ENCODE data around the gene PTPRK.

PTPRK gene

DNA sequence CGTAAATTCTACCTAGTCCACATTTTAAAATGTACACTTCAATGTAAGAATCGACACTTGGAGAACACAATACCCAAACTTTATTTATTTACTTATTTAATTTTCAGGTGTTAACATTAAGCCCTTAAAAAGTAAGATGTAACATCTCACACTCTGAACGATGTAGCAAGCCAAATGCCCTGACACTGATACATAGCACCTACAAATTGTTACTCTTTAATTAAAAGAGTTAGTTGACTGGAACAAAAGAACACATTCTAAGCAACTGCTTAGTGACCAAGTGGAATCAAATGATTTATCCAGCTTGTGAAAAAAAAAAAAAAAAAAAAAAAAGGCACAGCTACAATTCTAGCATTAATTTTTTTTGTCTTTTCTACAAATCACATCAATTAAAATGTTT is 327.4 kb downstream of the PTPRK start:
- no peak for ATAC-seq
- TF ChIP-seq ARNTL (CRISPR knock-in tag; IDR thresholded peaks at IDR 0.05; ENCODE audit: borderline replicate concordance, low read depth) (no peak), RARB (CRISPR knock-in tag; IDR thresholded peaks at IDR 0.05) (no peak), ZNF70 (CRISPR knock-in tag; IDR thresholded peaks at IDR 0.05) (no peak), TOX (CRISPR knock-in tag; IDR thresholded peaks at IDR 0.05; ENCODE audit: borderline replicate concordance) (no peak), ISL1 (CRISPR knock-in tag; IDR thresholded peaks at IDR 0.05) (no peak), ZC3H10 (CRISPR knock-in tag; IDR thresholded peaks at IDR 0.05) (no peak), POU6F1 (CRISPR knock-in tag; IDR thresholded peaks at IDR 0.05; ENCODE audit: borderline replicate concordance, low read depth) (no peak), ZFP30 (CRISPR knock-in tag; IDR thresholded peaks at IDR 0.05) (no peak), PPARA (CRISPR knock-in tag; IDR thresholded peaks at IDR 0.05; ENCODE audit: borderline replicate concordance) (no peak), TSHZ2 (CRISPR knock-in tag; IDR thresholded peaks at IDR 0.05) (no peak), ZNF8 (CRISPR knock-in tag; IDR thresholded peaks at IDR 0.05) (no peak), ZNF565 (CRISPR knock-in tag; conservative IDR thresholded peaks at IDR 0.05; ENCODE audit: low read depth) (no peak), CSDC2 (CRISPR knock-in tag; IDR thresholded peaks at IDR 0.05) (no peak)
- TF ChIP-seq, protein P1, sequence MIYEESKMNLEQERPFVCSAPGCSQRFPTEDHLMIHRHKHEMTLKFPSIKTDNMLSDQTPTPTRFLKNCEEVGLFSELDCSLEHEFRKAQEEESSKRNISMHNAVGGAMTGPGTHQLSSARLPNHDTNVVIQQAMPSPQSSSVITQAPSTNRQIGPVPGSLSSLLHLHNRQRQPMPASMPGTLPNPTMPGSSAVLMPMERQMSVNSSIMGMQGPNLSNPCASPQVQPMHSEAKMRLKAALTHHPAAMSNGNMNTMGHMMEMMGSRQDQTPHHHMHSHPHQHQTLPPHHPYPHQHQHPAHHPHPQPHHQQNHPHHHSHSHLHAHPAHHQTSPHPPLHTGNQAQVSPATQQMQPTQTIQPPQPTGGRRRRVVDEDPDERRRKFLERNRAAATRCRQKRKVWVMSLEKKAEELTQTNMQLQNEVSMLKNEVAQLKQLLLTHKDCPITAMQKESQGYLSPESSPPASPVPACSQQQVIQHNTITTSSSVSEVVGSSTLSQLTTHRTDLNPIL (CRISPR knock-in tag; IDR thresholded peaks at IDR 0.05; ENCODE audit: low read depth): no peak
- TF ChIP-seq, protein P2, sequence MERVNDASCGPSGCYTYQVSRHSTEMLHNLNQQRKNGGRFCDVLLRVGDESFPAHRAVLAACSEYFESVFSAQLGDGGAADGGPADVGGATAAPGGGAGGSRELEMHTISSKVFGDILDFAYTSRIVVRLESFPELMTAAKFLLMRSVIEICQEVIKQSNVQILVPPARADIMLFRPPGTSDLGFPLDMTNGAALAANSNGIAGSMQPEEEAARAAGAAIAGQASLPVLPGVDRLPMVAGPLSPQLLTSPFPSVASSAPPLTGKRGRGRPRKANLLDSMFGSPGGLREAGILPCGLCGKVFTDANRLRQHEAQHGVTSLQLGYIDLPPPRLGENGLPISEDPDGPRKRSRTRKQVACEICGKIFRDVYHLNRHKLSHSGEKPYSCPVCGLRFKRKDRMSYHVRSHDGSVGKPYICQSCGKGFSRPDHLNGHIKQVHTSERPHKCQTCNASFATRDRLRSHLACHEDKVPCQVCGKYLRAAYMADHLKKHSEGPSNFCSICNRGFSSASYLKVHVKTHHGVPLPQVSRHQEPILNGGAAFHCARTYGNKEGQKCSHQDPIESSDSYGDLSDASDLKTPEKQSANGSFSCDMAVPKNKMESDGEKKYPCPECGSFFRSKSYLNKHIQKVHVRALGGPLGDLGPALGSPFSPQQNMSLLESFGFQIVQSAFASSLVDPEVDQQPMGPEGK (CRISPR knock-in tag; IDR thresholded peaks at IDR 0.05; ENCODE audit: borderline replicate concordance): no peak

DNA sequence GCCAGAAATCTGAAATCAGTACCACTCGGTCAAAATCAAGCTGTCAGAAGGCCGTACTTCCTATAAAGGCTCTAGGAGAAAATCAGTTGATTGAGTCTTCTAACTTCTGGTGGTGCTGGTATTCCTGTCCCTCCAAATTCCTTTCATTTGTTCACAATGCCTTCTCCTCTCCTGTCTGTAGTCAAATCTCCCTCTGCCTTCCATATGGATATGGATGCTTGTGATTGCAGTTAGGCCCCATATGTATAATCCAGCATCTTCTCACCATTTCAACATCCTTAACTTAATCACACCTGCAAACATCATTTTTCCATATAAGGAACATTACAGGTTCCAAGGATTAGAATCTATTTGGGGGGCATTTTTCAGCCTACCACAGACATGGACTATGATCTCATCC is 331.7 kb downstream of the PTPRK start:
- TF ChIP-seq SNAI2 (CRISPR knock-in tag; IDR thresholded peaks at IDR 0.05) (no peak), ESRRG (CRISPR knock-in tag; IDR thresholded peaks at IDR 0.05) (no peak), GLIS3 (CRISPR knock-in tag; IDR thresholded peaks at IDR 0.05) (no peak), ZFP3 (CRISPR knock-in tag; IDR thresholded peaks at IDR 0.05) (no peak), ZNF565 (CRISPR knock-in tag; conservative IDR thresholded peaks at IDR 0.05; ENCODE audit: low read depth) (no peak), ISL1 (CRISPR knock-in tag; IDR thresholded peaks at IDR 0.05) (no peak), ZFP30 (CRISPR knock-in tag; IDR thresholded peaks at IDR 0.05) (no peak)
- no peak for ATAC-seq

DNA sequence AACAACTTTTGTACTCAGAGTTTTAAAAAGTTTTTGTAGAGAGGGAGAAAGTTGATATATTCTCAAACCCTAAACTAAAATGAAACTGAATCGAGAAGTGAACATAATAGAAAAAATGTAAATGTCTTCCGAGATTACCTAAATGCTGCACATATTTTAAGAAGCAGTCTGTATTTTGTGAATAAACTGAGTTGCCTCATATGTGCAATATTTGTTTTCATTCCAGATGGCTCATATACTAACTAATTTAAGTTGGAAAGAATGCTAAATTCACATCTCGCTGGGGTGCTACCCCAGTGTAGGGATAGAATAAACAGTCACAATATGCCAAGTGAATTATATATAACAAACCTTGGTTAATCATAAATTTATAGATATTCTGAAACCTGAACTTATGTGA is 333.7 kb downstream of the PTPRK start:
- TF ChIP-seq ZFP30 (CRISPR knock-in tag; IDR thresholded peaks at IDR 0.05) (no peak), ESRRG (CRISPR knock-in tag; IDR thresholded peaks at IDR 0.05) (no peak), CSDC2 (CRISPR knock-in tag; IDR thresholded peaks at IDR 0.05) (no peak), OSR1 (CRISPR knock-in tag; IDR thresholded peaks at IDR 0.05) (no peak), ZNF70 (CRISPR knock-in tag; IDR thresholded peaks at IDR 0.05) (no peak), ZFP3 (CRISPR knock-in tag; IDR thresholded peaks at IDR 0.05) (no peak), SNAI2 (CRISPR knock-in tag; IDR thresholded peaks at IDR 0.05) (no peak), ISL1 (CRISPR knock-in tag; IDR thresholded peaks at IDR 0.05) (no peak), PPARA (CRISPR knock-in tag; IDR thresholded peaks at IDR 0.05; ENCODE audit: borderline replicate concordance) (no peak)
- ATAC-seq: no peak

DNA sequence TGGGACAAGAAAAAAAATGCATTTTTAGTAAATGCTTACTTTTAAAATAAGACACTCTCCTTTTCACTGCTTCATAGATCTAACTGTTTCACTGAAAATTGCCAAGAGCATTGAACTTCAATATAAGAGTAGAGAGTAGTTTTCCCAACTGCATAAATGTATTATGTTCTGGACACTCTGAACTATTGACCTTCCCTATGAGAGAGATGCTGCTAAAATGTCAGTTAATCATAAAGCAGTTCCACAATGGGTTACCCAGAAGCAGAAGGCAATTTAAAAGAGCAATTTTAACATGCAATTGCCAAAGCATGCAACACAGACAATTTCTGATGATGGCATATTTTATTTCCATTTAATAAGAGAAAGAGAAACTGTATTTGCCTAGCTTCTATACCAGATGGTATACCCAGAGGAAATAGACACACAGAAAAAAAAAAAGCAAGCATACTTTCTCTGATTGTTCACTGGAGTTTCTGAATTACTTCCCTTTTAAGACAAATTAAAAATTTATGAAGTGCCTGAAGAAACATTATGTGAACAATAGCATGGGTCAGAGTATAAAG is 340.4 kb downstream of the PTPRK start:
- no peak for ATAC-seq
- no peak for TF ChIP-seq RARB (CRISPR knock-in tag; IDR thresholded peaks at IDR 0.05)
- no peak for TF ChIP-seq ZFP3 (CRISPR knock-in tag; IDR thresholded peaks at IDR 0.05)
- TF ChIP-seq ISL1 (CRISPR knock-in tag; IDR thresholded peaks at IDR 0.05): no peak
- TF ChIP-seq TOX (CRISPR knock-in tag; IDR thresholded peaks at IDR 0.05; ENCODE audit: borderline replicate concordance): no peak
- TF ChIP-seq ESRRG (CRISPR knock-in tag; IDR thresholded peaks at IDR 0.05): no peak
- no peak for TF ChIP-seq ZNF70 (CRISPR knock-in tag; IDR thresholded peaks at IDR 0.05)
- TF ChIP-seq BACH2 (CRISPR knock-in tag; IDR thresholded peaks at IDR 0.05; ENCODE audit: borderline replicate concordance): no peak
- TF ChIP-seq TSHZ2 (CRISPR knock-in tag; IDR thresholded peaks at IDR 0.05): no peak
- TF ChIP-seq CSDC2 (CRISPR knock-in tag; IDR thresholded peaks at IDR 0.05): no peak
- TF ChIP-seq, protein P1 (CRISPR knock-in tag; IDR thresholded peaks at IDR 0.05; ENCODE audit: low read depth): no peak
- no peak for TF ChIP-seq ZFP30 (CRISPR knock-in tag; IDR thresholded peaks at IDR 0.05)

Measured in SK-N-SH treated with all-trans-retinoic acid at 6 μM for 48 hours (cell line).